Neural cell (in vitro differentiated cells): ENCODE data around the gene NLRP11. TPM values are rescaled to one million over a fixed set of nuclear protein-coding genes. Genes with fewer than 3 reads are reported as not detected.

ENCODE experiments used
- H2AFZ ChIP-seq: fragments of 200-600, 300-800 bp; sonication (generic), shearing (Covaris generic); 2 replicates; pipeline ENCODE4 v1.6.0; 2014; ENCODE audit warnings: low read depth, mild to moderate bottlenecking, antibody characterized with exemption, low read length, moderate library complexity
- H3F3A ChIP-seq: fragments of 200-600 bp; shearing (Covaris generic); 2 replicates; pipeline ENCODE4 v1.6.1; 2016; ENCODE audit warnings: mild to moderate bottlenecking, moderate library complexity, mixed read lengths, antibody characterized with exemption, low read length; ENCODE audit not compliant: insufficient read depth, poor library complexity, severe bottlenecking
- H3K27ac ChIP-seq: fragments of 200-600, 300-800 bp; sonication (generic), shearing (Covaris generic); 2 replicates; pipeline ENCODE4 v1.5.1; 2014; ENCODE audit warnings: mild to moderate bottlenecking, low read length, moderate library complexity
- H3K27me3 ChIP-seq: fragments of 300-800, 200-600 bp; sonication (generic), shearing (Covaris generic); 2 replicates; pipeline ENCODE4 v1.6.0; 2014; ENCODE audit warnings: mild to moderate bottlenecking, low read depth, low read length, moderate library complexity; ENCODE audit not compliant: insufficient read depth
- H3K36me3 ChIP-seq: fragments of 300-800, 200-600 bp; sonication (generic), shearing (Covaris generic); 2 replicates; pipeline ENCODE4 v1.5.1; 2014; ENCODE audit warnings: mild to moderate bottlenecking, antibody characterized with exemption, low read length, moderate library complexity; ENCODE audit not compliant: insufficient read depth
- H3K4me2 ChIP-seq: fragments of 300-800, 200-600 bp; sonication (generic), shearing (Covaris generic); 2 replicates; pipeline ENCODE4 v1.6.0; 2014; ENCODE audit warnings: mild to moderate bottlenecking, low read length
- H3K4me3 ChIP-seq: fragments of 300-800, 200-600 bp; sonication (generic), shearing (Covaris generic); 2 replicates; pipeline ENCODE4 v1.5.1; 2014; ENCODE audit warnings: mild to moderate bottlenecking, low read length, moderate library complexity
- H3K79me2 ChIP-seq: fragments of 200-600 bp; shearing (Covaris generic); replicated peaks from 2 replicates; pipeline ENCODE4 v1.6.0; 2014; ENCODE audit warnings: mild to moderate bottlenecking, low read length, moderate library complexity; ENCODE audit not compliant: insufficient read depth
- H3K9ac ChIP-seq: fragments of 300-800, 200-600 bp; sonication (generic), shearing (Covaris generic); 2 replicates; pipeline ENCODE4 v1.6.1; 2016; ENCODE audit warnings: mild to moderate bottlenecking, low read length, mixed read lengths
- H3K9me2 ChIP-seq: fragments of 200-600 bp; shearing (Covaris generic); 2 replicates; pipeline ENCODE4 v1.6.1; 2016; ENCODE audit warnings: mild to moderate bottlenecking, low read length, mixed read lengths; ENCODE audit not compliant: insufficient read depth
- H3K9me3 ChIP-seq: fragments of 200-600, 300-800 bp; sonication (generic), shearing (Covaris generic); 2 replicates; pipeline ENCODE4 v1.6.1; 2016; ENCODE audit warnings: mild to moderate bottlenecking, mixed run types, low read length, moderate library complexity, mixed read lengths
- H4K20me1 ChIP-seq: fragments of 200-600 bp; shearing (Covaris generic); 2 replicates; pipeline ENCODE4 v1.6.1; 2016; ENCODE audit warnings: mild to moderate bottlenecking, mixed run types; ENCODE audit not compliant: insufficient read depth
- EP300 ChIP-seq: fragments of 450-650 bp; conservative IDR thresholded peaks from 2 replicates; pipeline ENCODE4 v1.6.1; 2014; ENCODE audit warnings: antibody characterized with exemption, mild to moderate bottlenecking, moderate library complexity; ENCODE audit not compliant: poor library complexity, severe bottlenecking
- EZH2 ChIP-seq: fragments of 200-600, 300-800 bp; shearing (Covaris generic), sonication (generic); IDR thresholded peaks from 2 replicates; pipeline ENCODE4 v1.6.1; 2014; ENCODE audit warnings: antibody characterized with exemption, low read length, borderline replicate concordance, mild to moderate bottlenecking; ENCODE audit not compliant: insufficient read depth, poor library complexity, severe bottlenecking
- MXI1 ChIP-seq: fragments of 450-650 bp; conservative IDR thresholded peaks from 2 replicates; pipeline ENCODE4 v1.6.1; 2014; ENCODE audit warnings: antibody characterized with exemption, mild to moderate bottlenecking; ENCODE audit not compliant: poor library complexity, severe bottlenecking
- POLR2AphosphoS5 ChIP-seq: IDR thresholded peaks from 2 replicates; pipeline ENCODE4 v1.6.1; 2012
- RAD21 ChIP-seq: fragments of 450-650 bp; conservative IDR thresholded peaks from 2 replicates; pipeline ENCODE4 v1.6.1; 2014; ENCODE audit warnings: antibody characterized with exemption, mild to moderate bottlenecking, moderate library complexity
- REST ChIP-seq: IDR thresholded peaks from 2 replicates; pipeline ENCODE4 v1.6.1; 2012; ENCODE audit warnings: borderline replicate concordance
- SMC3 ChIP-seq: fragments of 450-650 bp; conservative IDR thresholded peaks from 2 replicates; pipeline ENCODE4 v1.6.1; 2014; ENCODE audit warnings: antibody characterized with exemption, mild to moderate bottlenecking, moderate library complexity; ENCODE audit not compliant: poor library complexity
- TAF1 ChIP-seq: IDR thresholded peaks from 2 replicates; pipeline ENCODE4 v1.6.1; 2012; ENCODE audit warnings: low read depth
- polyA plus RNA-seq: library from polyadenylated mRNA; depleted of rRNA; stranded (reverse); fragments of >200 nt; gene quantifications from 2 replicates; pipeline ENCODE4 v1.2.3, GENCODE V29; 2014
- TF ChIP-seq, protein P1 (sequence below): fragments of 450-650 bp; IDR thresholded peaks from 2 replicates; pipeline ENCODE4 v1.5.1; 2014; ENCODE audit warnings: antibody characterized with exemption, mild to moderate bottlenecking, moderate library complexity; ENCODE audit not compliant: poor library complexity, severe bottlenecking

NLRP11 gene
- polyA plus RNA-seq, 1 donor from 2014 or later = not detected

GRCh38 chr19:55870736-55871135, 38.9 kb upstream of the NLRP11 start:
- TF ChIP-seq TAF1 (no peak), MXI1 (no peak), POLR2AphosphoS5 (no peak)
- TF ChIP-seq, protein P1, sequence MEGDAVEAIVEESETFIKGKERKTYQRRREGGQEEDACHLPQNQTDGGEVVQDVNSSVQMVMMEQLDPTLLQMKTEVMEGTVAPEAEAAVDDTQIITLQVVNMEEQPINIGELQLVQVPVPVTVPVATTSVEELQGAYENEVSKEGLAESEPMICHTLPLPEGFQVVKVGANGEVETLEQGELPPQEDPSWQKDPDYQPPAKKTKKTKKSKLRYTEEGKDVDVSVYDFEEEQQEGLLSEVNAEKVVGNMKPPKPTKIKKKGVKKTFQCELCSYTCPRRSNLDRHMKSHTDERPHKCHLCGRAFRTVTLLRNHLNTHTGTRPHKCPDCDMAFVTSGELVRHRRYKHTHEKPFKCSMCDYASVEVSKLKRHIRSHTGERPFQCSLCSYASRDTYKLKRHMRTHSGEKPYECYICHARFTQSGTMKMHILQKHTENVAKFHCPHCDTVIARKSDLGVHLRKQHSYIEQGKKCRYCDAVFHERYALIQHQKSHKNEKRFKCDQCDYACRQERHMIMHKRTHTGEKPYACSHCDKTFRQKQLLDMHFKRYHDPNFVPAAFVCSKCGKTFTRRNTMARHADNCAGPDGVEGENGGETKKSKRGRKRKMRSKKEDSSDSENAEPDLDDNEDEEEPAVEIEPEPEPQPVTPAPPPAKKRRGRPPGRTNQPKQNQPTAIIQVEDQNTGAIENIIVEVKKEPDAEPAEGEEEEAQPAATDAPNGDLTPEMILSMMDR = no peak
- no peak overlapping the region for H3K27ac ChIP-seq
- H3K9me3 ChIP-seq = peaks cover 11% of the 10 kb centered on the region
- H3K36me3 ChIP-seq = no peaks in the 10 kb centered on the region
- H4K20me1 ChIP-seq = no peaks in the 10 kb centered on the region
- no peak overlapping the region for H3K4me3 ChIP-seq
- no peak overlapping the region for H2AFZ ChIP-seq
- H3K4me2 ChIP-seq = no peak overlapping the region
- H3K9ac ChIP-seq = no peak overlapping the region
- no peaks in the 10 kb centered on the region for H3F3A ChIP-seq
- no peaks in the 10 kb centered on the region for H3K9me2 ChIP-seq
- no peaks in the 10 kb centered on the region for H3K79me2 ChIP-seq
- H3K27me3 ChIP-seq = no peaks in the 10 kb centered on the region

DNA sequence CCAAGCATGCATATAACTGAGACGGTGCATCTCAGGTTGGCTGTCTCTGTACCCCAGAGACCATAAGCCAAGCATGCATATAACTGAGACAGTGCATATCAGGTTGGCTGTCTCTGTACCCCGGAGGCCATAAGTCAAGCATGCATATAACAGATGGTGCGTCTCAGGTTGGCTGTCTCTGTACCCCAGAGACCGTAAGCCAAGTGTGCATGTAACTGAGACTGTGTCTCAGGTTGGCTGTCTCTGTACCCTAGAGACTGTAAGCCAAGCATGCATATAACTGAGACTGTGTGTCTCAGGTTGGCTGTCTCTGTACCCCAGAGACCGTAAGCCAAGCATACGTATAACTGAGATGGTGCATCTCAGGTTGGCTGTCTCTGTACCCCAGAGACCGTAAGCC, 35.3 kb upstream of the NLRP11 start:
- peaks cover 11% of the 10 kb centered on the region for H3K9me3 ChIP-seq

More for the DNA sequence above, 35.3 kb upstream of the NLRP11 start:
- no peaks in the 10 kb centered on the region for H3F3A ChIP-seq
- no peaks in the 10 kb centered on the region for H3K79me2 ChIP-seq
- H3K4me2 ChIP-seq = no peak overlapping the region
- H2AFZ ChIP-seq = no peak overlapping the region
- TF ChIP-seq, protein P1 = no peak
- TF ChIP-seq EP300 = no peak
- no peak for TF ChIP-seq EZH2
- TF ChIP-seq SMC3 = no peak
- TF ChIP-seq POLR2AphosphoS5 = no peak
- no peak for TF ChIP-seq REST
- TF ChIP-seq MXI1 = no peak
- no peak for TF ChIP-seq RAD21
- TF ChIP-seq TAF1 = no peak
- no peaks in the 10 kb centered on the region for H3K27me3 ChIP-seq
- no peaks in the 10 kb centered on the region for H4K20me1 ChIP-seq
- H3K36me3 ChIP-seq = no peaks in the 10 kb centered on the region
- H3K4me3 ChIP-seq = no peak overlapping the region
- H3K9me2 ChIP-seq = no peaks in the 10 kb centered on the region
- H3K9ac ChIP-seq = no peak overlapping the region
- H3K27ac ChIP-seq = no peak overlapping the region
